Right renal pelvis (tissue), 4 donors: ENCODE measurements around the gene SPATS1. TPM values are rescaled to one million over a fixed set of nuclear protein-coding genes. Genes with fewer than 3 reads are reported as not detected.

Experiments used
- DNase-seq, 4 donors: peaks; one replicate each; pipeline ENCODE4 v3.0.0-alpha.2; 2013; ENCODE audit warnings: low read depth in 4 of 4, low spot score in 3 of 4, missing footprints in 1 of 4
- polyA plus RNA-seq, 4 donors: library from polyadenylated mRNA; unstranded; fragments of 120-200 nt; gene quantifications; one replicate each; pipeline ENCODE4 v1.2.1, GENCODE V29; 2013; ENCODE audit not compliant: insufficient read length in 4 of 4

Gene SPATS1
- polyA plus RNA-seq = not detected

- peak in 1 of 4 donors; percentile 10 for DNase-seq
Observed at GRCh38 chr6:44342489-44342888, at the start of gene SPATS1. Gene SPATS1 (plus strand): TSS chr6:44342650. CDS start chr6:44343096, 446 bp downstream.

- DNase-seq = no peak
Observed at GRCh38 chr6:44292661-44293365, 49.6 kb upstream of the SPATS1 start.

DNA sequence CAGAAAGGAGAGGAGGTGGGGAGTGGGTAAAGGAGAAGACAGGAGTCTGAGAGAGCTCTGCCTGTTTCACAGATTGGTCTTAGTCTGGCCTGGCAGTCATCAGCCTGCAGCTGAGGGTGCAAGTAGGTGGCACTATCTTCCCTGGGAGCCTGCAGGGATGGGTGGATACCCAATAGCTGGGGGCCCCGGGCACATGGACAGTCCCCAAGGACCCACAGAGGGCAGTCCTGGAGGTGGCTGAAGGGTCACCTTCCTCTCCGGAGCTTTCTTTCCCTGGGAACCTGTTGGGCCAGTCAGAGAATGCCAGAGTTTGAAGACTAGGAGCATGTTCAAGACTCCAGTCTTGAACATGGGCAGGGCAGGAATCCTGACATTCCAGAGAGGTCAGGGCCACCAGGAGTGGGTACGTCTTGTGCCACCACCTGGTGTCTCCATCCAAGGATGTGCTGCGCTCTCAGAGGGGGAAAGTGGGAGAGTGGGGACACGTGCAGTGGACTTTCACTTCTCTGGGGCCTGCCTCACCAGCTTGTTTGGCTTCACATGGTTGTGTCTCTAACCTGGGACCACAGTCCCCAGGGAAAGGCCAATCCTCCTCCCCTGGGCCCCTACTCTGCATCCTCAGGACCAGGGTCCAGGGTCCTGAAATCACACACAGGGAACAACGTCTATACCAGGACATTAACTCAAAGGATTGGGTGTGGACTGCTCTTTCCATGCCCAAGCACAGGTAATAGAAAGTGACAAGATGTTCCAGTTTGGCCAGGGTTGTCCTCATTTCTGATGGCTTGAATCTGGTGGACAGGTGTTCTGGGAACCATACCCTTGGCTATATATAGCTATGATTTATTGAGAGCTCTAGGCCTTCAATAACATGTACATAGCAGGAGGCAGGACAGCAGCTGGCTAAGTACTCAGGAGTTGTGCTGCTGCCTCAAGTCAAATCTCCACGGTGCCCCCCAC lies 47.3 kb upstream of the SPATS1 start:
- DNase-seq = no peak

GRCh38 chr6:44297063-44298038 lies 45.1 kb upstream of the SPATS1 start:
- peak in 1 of 4 donors; percentile 36 for DNase-seq

DNA sequence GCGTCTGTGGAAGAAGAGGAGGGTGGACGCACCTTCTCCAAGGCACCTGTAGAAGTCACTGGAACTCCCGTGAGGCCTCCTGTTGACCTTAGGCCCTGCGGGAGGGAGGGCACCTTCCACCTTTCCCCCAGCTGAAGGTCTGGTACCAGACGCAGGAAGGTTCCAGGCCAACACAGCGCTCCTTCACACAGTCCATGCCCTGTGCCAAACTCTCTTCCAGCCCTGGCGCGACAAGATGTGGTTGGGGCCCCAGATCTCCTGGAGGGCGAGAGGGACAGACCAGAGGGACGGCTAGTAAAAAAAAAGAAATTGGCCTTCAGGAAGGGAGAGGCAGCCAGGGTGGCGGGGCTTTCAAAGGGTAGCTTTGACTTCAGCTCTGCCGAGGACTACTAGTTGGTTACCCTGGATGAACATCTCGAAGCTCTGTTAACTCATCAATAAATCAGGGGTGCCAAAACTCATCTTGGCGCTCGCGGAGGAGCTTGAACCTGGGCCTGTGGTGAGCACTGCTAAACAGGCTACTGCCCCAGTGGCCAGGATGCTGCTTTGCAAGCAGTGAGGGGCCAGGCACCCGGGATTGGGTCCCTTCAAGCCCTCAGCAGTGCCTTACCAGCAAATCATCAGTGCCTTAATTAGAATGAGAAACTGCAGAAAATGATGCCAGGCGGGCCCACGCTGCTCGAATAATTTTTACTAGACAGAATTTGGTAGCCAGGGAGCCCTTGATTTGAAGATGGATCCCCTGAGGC lies 44.2 kb upstream of the SPATS1 start:
- DNase-seq = no peak

DNA sequence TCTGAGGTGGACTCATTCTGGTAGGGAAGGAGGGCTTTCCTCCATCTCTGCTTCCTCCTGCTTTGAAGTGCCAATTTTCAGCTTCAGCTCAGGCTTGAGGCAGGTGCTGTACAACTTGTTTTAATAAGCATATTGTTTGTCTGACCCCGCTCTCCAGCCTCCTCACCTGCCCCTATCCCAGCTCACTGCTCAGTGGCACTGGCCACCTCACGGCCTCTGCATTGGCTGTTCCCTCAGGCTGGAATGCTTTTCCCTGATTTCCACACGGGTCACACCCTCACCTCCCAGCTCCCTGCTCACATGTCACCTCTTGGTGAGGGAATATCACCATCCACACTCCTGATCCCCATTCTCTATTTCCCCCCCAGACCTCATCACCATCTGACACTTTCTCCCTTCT lies 43.6 kb upstream of the SPATS1 start:
- DNase-seq = no peak

- no peak for DNase-seq
Observed at GRCh38 chr6:44300292-44300823, 42.1 kb upstream of the SPATS1 start.

DNA sequence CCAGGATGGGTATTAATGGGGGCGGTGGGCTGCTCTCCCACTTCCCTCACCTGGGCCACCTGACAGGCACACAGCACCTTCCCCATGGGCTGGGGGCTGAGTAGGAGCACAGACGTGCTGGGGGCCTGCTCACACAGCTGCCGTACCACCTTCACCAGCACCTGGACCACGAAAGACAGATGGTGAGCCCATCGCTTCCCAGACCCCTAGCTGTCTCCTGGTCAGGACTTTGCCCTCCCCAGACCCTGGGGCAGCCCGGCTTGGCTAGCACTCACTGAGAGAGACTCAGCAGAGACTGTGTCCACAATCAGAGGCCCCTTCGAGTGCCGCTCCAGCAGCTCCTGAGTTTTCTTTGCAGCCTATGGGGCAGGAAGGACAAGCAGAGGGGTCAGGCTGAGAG lies 41.3 kb upstream of the SPATS1 start:
- no peak for DNase-seq

GRCh38 chr6:44301782-44302564 lies 40.5 kb upstream of the SPATS1 start:
- DNase-seq = no peak

DNA sequence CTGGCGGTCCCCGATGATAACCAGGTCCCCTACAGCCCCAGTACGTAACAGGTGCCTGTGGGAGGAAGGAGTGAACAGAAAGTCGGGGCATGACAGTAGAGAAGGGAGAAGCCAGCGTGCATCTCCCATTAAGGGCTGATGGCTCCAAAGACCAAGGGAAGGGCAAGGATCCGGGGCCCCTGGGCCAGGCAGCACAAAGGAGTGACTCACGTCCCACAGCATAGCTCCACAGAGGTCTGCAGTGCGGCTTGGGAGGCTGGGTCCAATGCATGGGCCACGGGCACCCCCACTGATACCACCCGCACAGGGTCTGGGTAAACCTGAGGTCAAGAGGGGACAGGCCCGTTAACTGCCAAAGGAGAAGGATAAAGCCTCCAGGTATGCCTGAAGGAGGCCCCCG lies 39.6 kb upstream of the SPATS1 start:
- no peak for DNase-seq

GRCh38 chr6:44303842-44304241 lies 38.6 kb upstream of the SPATS1 start:
- no peak for DNase-seq

GRCh38 chr6:44304282-44305199 lies 37.9 kb upstream of the SPATS1 start:
- no peak for DNase-seq

GRCh38 chr6:44305200-44305725 lies 37.2 kb upstream of the SPATS1 start:
- DNase-seq = no peak

- no peak for DNase-seq
Observed at GRCh38 chr6:44306710-44307109, 35.7 kb upstream of the SPATS1 start.

- DNase-seq = no peak
Observed at GRCh38 chr6:44307217-44307616, 35.2 kb upstream of the SPATS1 start.

- no peak for DNase-seq
Observed at GRCh38 chr6:44309092-44309491, 33.4 kb upstream of the SPATS1 start.

GRCh38 chr6:44309631-44310030 lies 32.8 kb upstream of the SPATS1 start:
- DNase-seq = no peak
